ENCODE data around the gene BMP6. TPM values are rescaled to one million over a fixed set of nuclear protein-coding genes. Genes with fewer than 3 reads are reported as not detected.
"Not testable (repeated sequence)": the region's sequence is repeated elsewhere in the genome, so short reads cannot be mapped to it uniquely, and the experiment has no call there.

BMP6 gene
- total and polyA plus RNA-seq, 8 donors, result 2.3 to 18.7 (median 3.7) TPM

DNA sequence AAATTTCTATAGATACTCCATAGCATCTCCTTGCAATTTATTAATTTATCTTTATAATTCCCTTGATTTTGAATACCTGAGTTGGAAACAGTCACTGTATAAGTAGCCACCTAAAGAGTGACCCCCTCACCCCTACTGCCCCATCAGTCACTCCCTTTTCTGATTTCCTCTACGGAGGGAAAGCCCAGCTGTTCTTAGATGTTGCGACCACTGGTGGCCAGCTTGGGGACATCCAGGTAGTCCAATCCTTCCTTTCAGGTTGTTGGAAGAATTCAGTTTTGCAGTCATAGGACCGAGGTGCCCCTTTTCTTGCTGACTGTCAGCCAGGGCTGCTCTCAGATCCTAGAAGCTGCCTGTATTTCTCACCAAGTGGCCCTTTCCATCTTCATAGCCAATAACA, 87.8 kb downstream of the BMP6 start:
- no peak for DNase-seq
- no peaks in the 10 kb centered on the region for H3K36me3 ChIP-seq

DNA sequence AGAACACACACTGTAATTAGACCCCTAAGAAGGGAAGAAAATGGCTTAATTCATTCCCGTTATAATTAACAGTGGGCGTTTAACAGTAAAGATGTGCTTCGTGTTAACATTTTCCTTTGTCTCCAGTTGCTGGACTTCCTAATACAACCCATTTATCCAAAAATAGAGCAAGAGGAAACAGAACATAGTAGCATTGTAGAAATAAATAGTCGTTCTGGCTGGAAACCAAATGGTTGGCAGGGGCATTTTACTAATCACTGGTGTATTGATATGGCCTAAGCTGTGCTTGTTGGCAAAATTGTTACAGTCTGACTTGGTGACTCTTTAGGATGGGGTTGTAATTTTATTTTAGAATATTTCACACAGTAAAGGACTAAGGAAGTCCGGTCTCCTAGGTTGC, 89.8 kb downstream of the BMP6 start:
- Histone ChIP-seq H3K9me3 (no peaks in the 10 kb centered on the region), H3K27me3 (no peaks in the 10 kb centered on the region), H3K27ac (peak overlapping the region in 1 of 2 donors; percentile 28), H3K36me3 (no peaks in the 10 kb centered on the region), H3K4me1 (peaks cover 0 to 3% of the 10 kb centered on the region in 2 donors), H3K4me3 (no peak overlapping the region)
- ATAC-seq (no peak), DNase-seq (no peak)
- intact Hi-C loops (cut with DNase I), result no loop called here
- TF ChIP-seq, protein P1, sequence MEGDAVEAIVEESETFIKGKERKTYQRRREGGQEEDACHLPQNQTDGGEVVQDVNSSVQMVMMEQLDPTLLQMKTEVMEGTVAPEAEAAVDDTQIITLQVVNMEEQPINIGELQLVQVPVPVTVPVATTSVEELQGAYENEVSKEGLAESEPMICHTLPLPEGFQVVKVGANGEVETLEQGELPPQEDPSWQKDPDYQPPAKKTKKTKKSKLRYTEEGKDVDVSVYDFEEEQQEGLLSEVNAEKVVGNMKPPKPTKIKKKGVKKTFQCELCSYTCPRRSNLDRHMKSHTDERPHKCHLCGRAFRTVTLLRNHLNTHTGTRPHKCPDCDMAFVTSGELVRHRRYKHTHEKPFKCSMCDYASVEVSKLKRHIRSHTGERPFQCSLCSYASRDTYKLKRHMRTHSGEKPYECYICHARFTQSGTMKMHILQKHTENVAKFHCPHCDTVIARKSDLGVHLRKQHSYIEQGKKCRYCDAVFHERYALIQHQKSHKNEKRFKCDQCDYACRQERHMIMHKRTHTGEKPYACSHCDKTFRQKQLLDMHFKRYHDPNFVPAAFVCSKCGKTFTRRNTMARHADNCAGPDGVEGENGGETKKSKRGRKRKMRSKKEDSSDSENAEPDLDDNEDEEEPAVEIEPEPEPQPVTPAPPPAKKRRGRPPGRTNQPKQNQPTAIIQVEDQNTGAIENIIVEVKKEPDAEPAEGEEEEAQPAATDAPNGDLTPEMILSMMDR (IDR thresholded peaks at IDR 0.05), result no peak

More for the DNA sequence above, 87.8 kb downstream of the BMP6 start:
- Histone ChIP-seq H3K27ac (no peak overlapping the region), H3K27me3 (no peaks in the 10 kb centered on the region), H3K4me1 (peaks cover 0 to 2% of the 10 kb centered on the region in 2 donors), H3K9me3 (no peaks in the 10 kb centered on the region), H3K4me3 (no peak overlapping the region)
- intact Hi-C loops (cut with DNase I), result no loop called here
- ATAC-seq, result no peak
- TF ChIP-seq, protein P1 (IDR thresholded peaks at IDR 0.05), result no peak

DNA sequence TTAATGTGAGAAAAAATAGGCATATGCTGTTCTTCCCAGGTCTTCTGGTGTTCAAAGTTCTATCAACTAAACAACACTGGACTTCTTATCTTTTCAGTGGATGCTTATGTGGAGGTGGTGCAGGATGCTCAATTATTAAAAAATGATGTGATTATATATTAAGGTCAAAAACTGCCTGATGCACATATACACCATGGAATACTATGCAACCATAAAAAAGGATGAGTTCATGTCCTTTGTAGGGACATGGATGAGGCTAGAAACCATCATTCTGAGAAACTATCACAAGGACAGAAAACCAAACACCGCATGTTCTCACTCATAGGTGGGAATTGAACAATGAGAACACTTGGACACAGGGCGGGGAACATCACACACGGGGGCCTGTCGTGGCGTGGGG, 91.3 kb downstream of the BMP6 start:
- ATAC-seq; H3K27ac ChIP-seq; intact Hi-C loops (cut with DNase I); DNase-seq; H3K4me1 ChIP-seq; H3K27me3 ChIP-seq; H3K36me3 ChIP-seq; H3K4me3 ChIP-seq; H3K9me3 ChIP-seq: not testable (repeated sequence)

DNA sequence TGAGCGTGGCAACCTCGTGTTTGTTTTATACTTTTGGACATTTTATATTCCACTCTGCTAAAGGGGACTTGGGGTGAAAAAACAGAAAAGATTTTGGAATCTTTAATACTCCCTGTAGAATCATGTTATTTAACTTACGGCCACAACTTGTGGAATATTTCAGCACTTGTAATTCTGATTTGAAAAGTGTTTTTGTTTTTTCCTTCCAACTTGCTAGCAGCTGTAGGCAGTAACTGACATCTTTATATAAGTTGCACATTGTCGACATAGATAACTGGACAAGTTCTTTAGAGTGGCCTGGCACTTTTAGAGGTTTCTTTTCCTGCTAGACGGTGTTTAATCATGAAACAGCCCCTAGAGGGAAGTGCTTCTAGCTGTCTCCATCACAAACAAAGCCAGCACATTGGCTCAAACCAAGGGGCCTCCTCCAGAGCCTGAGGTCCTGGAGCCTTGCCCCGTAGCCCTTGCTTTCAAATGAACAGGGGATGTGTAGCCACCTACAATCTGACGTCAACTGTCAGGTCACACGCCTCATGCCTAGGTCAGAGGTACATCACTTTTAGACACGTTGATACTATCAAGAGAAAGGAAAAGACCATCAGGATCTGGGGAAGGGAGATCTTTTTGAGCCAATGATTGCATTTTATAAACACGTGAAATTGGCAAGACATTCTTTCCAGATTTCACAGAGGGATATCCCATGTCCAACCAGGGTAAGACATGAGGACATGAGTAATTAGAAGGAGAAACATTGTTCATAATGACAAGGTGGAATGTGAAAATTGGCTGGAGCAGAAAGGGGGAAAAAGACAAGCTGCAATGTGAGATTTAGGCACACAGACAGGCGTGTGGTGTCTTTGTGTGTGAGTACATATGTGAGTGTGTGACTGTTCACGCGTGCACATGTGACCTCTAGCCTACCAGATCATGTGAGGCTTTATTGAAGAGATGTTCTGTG, 92.6 kb downstream of the BMP6 start:
- no peak for ATAC-seq
- TF ChIP-seq, protein P1 (IDR thresholded peaks at IDR 0.05), result no peak
- DNase-seq, result peak in 1 of 4 donors; percentile 39
- intact Hi-C loops (cut with DNase I), result no loop called here
- Histone ChIP-seq H3K4me3 (no peak overlapping the region), H3K9me3 (no peaks in the 10 kb centered on the region), H3K4me1 (peaks cover 0 to 3% of the 10 kb centered on the region in 2 donors), H3K27ac (no peak overlapping the region), H3K36me3 (no peaks in the 10 kb centered on the region), H3K27me3 (no peaks in the 10 kb centered on the region)

DNA sequence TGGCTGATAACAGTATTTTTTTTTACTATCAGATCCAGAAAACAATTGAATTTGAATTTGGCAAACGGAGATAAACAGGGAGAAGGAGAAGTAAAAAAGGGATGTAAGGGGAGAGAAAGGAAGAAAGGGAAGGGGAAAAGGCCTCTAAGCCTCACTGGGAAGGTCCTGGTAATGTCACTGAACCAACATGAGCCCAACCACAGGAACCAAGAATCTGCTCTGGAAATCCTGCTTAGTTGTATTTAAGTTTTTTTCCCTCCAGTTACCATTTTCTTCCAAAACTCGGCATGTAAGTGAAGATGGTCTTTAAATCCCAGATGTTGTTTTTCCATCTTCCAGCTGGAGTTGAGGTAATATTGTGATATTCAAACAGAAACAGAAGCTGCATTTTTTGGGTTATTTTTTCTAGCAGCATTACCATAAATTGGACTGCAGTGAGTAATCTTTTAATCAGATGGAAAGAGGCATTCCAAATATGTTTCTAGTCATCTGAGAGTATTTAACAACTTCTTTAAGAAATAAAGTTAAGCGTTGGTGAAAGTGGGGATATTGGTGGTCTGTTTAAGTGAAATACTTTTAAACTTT, 93.6 kb downstream of the BMP6 start:
- intact Hi-C loops (cut with DNase I), result no loop called here
- Histone ChIP-seq H3K36me3 (no peaks in the 10 kb centered on the region), H3K4me1 (peaks cover 0 to 3% of the 10 kb centered on the region in 2 donors), H3K27me3 (no peaks in the 10 kb centered on the region), H3K9me3 (no peaks in the 10 kb centered on the region), H3K27ac (no peak overlapping the region), H3K4me3 (no peak overlapping the region)
- ATAC-seq (no peak), DNase-seq (no peak)
- TF ChIP-seq, protein P1 (IDR thresholded peaks at IDR 0.05), result no peak

Measured in left lung (tissue), 10 donors.